Activated CD4-positive, alpha-beta T cell treated with anti-CD3 and anti-CD28 coated beads, Interleukin-2, amount 10 ng/mL, durations not matched to agents 7 days and 5 days (primary cell): Measurements from ENCODE around the gene CDH15. TPM values are rescaled to one million over a fixed set of nuclear protein-coding genes. Genes with fewer than 3 reads are reported as not detected.
"Not testable (repeated sequence)": the region's sequence is repeated elsewhere in the genome, so short reads cannot be mapped to it uniquely, and the experiment has no call there.

ENCODE experiments used
- CTCF ChIA-PET: fragments of 350-600 bp; sonication (Branson Sonifier 250); formaldehyde crosslinking; loops from one replicate; lab custom pipeline; 2021; ENCODE audit warnings: antibody characterized with exemption; lab: Charles Lee
- POLR2A ChIA-PET: fragments of 350-600 bp; sonication (Branson Sonifier 250); formaldehyde crosslinking; loops from one replicate; lab custom pipeline; 2021; ENCODE audit warnings: antibody characterized with exemption; lab: Charles Lee
- DNase-seq: peaks from one replicate; pipeline ENCODE4 v3.0.0-alpha.2; 2020
- H3K27ac Mint-ChIP-seq: one replicate; pipeline ENCODE4 v1.8.0; 2021; ENCODE audit warnings: mild to moderate bottlenecking, moderate library complexity, mixed read lengths
- H3K27me3 Mint-ChIP-seq: one replicate; pipeline ENCODE4 v1.8.0; 2021; ENCODE audit warnings: mixed read lengths
- H3K36me3 Mint-ChIP-seq: one replicate; pipeline ENCODE4 v1.8.0; 2021; ENCODE audit warnings: low read depth, mixed read lengths
- H3K4me1 Mint-ChIP-seq: one replicate; pipeline ENCODE4 v1.8.0; 2021; ENCODE audit warnings: mixed read lengths
- H3K4me3 Mint-ChIP-seq: one replicate; pipeline ENCODE4 v1.8.0; 2021; ENCODE audit warnings: mild to moderate bottlenecking, moderate library complexity, mixed read lengths
- H3K9me3 Mint-ChIP-seq: one replicate; pipeline ENCODE4 v1.8.0; 2021; ENCODE audit warnings: mixed read lengths
- total RNA-seq, 2 experiments: library from RNA; stranded (reverse); gene quantifications; one replicate each; pipeline ENCODE4 v1.2.3, GENCODE V29; 2021

The CDH15 gene
- total RNA-seq, 2 experiments from 2014 or later: not detected

GRCh38 chr16:89192186-89192955 lies 20.8 kb downstream of the CDH15 start:
- not testable (repeated sequence) for H3K27ac Mint-ChIP-seq, H3K4me3 Mint-ChIP-seq, H3K36me3 Mint-ChIP-seq, H3K9me3 Mint-ChIP-seq, H3K27me3 Mint-ChIP-seq, H3K4me1 Mint-ChIP-seq
- ChIA-PET CTCF (interaction anchor here (0.8 to 0.9 kb wide), 2 partner anchors 12 to 24 kb away, joined by 4 read pairs; no protein-coding TSS in a partner anchor), POLR2A (interaction anchor here (0.6 kb wide), 1 partner anchor 553 kb away, joined by 3 read pairs; no protein-coding TSS in a partner anchor)
- peak; percentile 62 for DNase-seq

GRCh38 chr16:89192956-89193575 lies 21.5 kb downstream of the CDH15 start:
- Mint-ChIP-seq H3K4me3 (no peak overlapping the region), H3K36me3 (no peaks in the 10 kb centered on the region), H3K9me3 (no peaks in the 10 kb centered on the region), H3K27me3 (no peaks in the 10 kb centered on the region), H3K27ac (no peak overlapping the region), H3K4me1 (no peaks in the 10 kb centered on the region)
- ChIA-PET POLR2A (interaction anchor here (0.6 kb wide), 1 partner anchor 554 kb away, joined by 3 read pairs; no protein-coding TSS in a partner anchor), CTCF (interaction anchor here (0.8 to 0.9 kb wide), 2 partner anchors 13 to 23 kb away, joined by 4 read pairs; no protein-coding TSS in a partner anchor)
- DNase-seq: peak; percentile 45

- POLR2A ChIA-PET: no interaction called here
Observed at GRCh38 chr16:89193576-89194293, 22.2 kb downstream of the CDH15 start.

GRCh38 chr16:89194340-89195311 lies 23.1 kb downstream of the CDH15 start:
- ChIA-PET CTCF (no interaction called here), POLR2A (no interaction called here)

More at GRCh38 chr16:89193576-89194293, 22.2 kb downstream of the CDH15 start:
- H3K27ac Mint-ChIP-seq: no peak overlapping the region
- H3K36me3 Mint-ChIP-seq: no peaks in the 10 kb centered on the region
- CTCF ChIA-PET: no interaction called here
- H3K4me3 Mint-ChIP-seq: no peak overlapping the region
- no peaks in the 10 kb centered on the region for H3K9me3 Mint-ChIP-seq
- no peaks in the 10 kb centered on the region for H3K27me3 Mint-ChIP-seq
- H3K4me1 Mint-ChIP-seq: no peaks in the 10 kb centered on the region
- DNase-seq: no peak

GRCh38 chr16:89195521-89196171 lies 24.1 kb downstream of the CDH15 start:
- H3K4me1 Mint-ChIP-seq: peaks cover 5% of the 10 kb centered on the region
- ChIA-PET POLR2A (no interaction called here), CTCF (no interaction called here)
- H3K27ac Mint-ChIP-seq: no peak overlapping the region
- H3K27me3 Mint-ChIP-seq: peaks cover 10% of the 10 kb centered on the region
- no peaks in the 10 kb centered on the region for H3K36me3 Mint-ChIP-seq
- H3K9me3 Mint-ChIP-seq: no peaks in the 10 kb centered on the region
- H3K4me3 Mint-ChIP-seq: no peak overlapping the region
- DNase-seq: no peak

More at GRCh38 chr16:89194340-89195311, 23.1 kb downstream of the CDH15 start:
- Mint-ChIP-seq H3K36me3 (no peaks in the 10 kb centered on the region), H3K9me3 (no peaks in the 10 kb centered on the region), H3K27me3 (no peaks in the 10 kb centered on the region), H3K4me3 (no peak overlapping the region), H3K27ac (no peak overlapping the region), H3K4me1 (no peaks in the 10 kb centered on the region)
- peak; percentile 5 for DNase-seq

- H3K4me1 Mint-ChIP-seq: peaks cover 7% of the 10 kb centered on the region
- H3K9me3 Mint-ChIP-seq: no peaks in the 10 kb centered on the region
- ChIA-PET CTCF (interaction anchor here (1.4 kb wide), 1 partner anchor 19 kb away, joined by 3 read pairs; no protein-coding TSS in a partner anchor), POLR2A (no interaction called here)
- no peaks in the 10 kb centered on the region for H3K36me3 Mint-ChIP-seq
- H3K27ac Mint-ChIP-seq: no peak overlapping the region
- DNase-seq: no peak
- H3K4me3 Mint-ChIP-seq: no peak overlapping the region
- peaks cover 13% of the 10 kb centered on the region for H3K27me3 Mint-ChIP-seq
Observed at GRCh38 chr16:89197033-89197632, 25.6 kb downstream of the CDH15 start.

GRCh38 chr16:89197633-89198416 lies 26.3 kb downstream of the CDH15 start:
- no peak for DNase-seq
- POLR2A ChIA-PET: no interaction called here
- Mint-ChIP-seq H3K9me3 (no peaks in the 10 kb centered on the region), H3K36me3 (no peaks in the 10 kb centered on the region), H3K27me3 (peaks cover 18% of the 10 kb centered on the region), H3K4me3 (no peak overlapping the region), H3K27ac (no peak overlapping the region), H3K4me1 (peaks cover 12% of the 10 kb centered on the region)
- CTCF ChIA-PET: interaction anchor here (0.6 to 1.4 kb wide), 2 partner anchors 18 to 254 kb away, joined by 3 read pairs; no protein-coding TSS in a partner anchor

- H3K4me1 Mint-ChIP-seq: peaks cover 14% of the 10 kb centered on the region
- H3K9me3 Mint-ChIP-seq: no peaks in the 10 kb centered on the region
- peaks cover 26% of the 10 kb centered on the region for H3K27me3 Mint-ChIP-seq
- no peak overlapping the region for H3K27ac Mint-ChIP-seq
- ChIA-PET POLR2A (no interaction called here), CTCF (no interaction called here)
- H3K4me3 Mint-ChIP-seq: no peak overlapping the region
- H3K36me3 Mint-ChIP-seq: peaks cover 3% of the 10 kb centered on the region
- DNase-seq: no peak
Observed at GRCh38 chr16:89198417-89199240, 27.1 kb downstream of the CDH15 start.

- Mint-ChIP-seq H3K4me3 (peak overlapping the region; percentile 38), H3K36me3 (peaks cover 3% of the 10 kb centered on the region), H3K27ac (no peak overlapping the region), H3K4me1 (peaks cover 14% of the 10 kb centered on the region), H3K9me3 (no peaks in the 10 kb centered on the region), H3K27me3 (peaks cover 33% of the 10 kb centered on the region)
- DNase-seq: no peak
- ChIA-PET POLR2A (no interaction called here), CTCF (interaction anchor here (0.6 kb wide), 1 partner anchor 256 kb away, joined by 4 read pairs; no protein-coding TSS in a partner anchor)
Observed at GRCh38 chr16:89199241-89200123, 27.9 kb downstream of the CDH15 start.
